ENCODE data around the gene KASH5.
"Not testable (repeated sequence)": the region's sequence is repeated elsewhere in the genome, so short reads cannot be mapped to it uniquely, and the experiment has no call there.

The KASH5 gene

DNA sequence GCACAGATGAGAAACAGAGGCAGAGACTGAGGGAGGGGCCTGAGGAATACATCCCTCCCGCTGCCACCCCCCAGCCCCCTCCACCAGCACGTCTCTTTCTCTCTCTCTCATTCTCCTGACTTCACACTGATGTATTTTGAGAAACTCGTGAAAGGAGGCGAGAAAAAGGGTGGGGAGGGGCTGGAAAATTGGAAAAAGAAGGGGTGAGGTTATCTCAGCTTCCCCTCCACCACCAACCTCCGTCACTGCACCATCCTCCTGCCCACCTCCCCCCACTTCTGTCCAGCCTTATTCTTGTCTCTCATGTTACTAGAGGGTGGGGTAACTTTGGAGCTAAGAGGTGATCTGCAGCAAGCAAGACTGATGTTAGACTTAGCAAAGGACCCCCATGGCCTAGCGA, 51.8 kb downstream of the KASH5 start:
- no peak for DNase-seq

DNA sequence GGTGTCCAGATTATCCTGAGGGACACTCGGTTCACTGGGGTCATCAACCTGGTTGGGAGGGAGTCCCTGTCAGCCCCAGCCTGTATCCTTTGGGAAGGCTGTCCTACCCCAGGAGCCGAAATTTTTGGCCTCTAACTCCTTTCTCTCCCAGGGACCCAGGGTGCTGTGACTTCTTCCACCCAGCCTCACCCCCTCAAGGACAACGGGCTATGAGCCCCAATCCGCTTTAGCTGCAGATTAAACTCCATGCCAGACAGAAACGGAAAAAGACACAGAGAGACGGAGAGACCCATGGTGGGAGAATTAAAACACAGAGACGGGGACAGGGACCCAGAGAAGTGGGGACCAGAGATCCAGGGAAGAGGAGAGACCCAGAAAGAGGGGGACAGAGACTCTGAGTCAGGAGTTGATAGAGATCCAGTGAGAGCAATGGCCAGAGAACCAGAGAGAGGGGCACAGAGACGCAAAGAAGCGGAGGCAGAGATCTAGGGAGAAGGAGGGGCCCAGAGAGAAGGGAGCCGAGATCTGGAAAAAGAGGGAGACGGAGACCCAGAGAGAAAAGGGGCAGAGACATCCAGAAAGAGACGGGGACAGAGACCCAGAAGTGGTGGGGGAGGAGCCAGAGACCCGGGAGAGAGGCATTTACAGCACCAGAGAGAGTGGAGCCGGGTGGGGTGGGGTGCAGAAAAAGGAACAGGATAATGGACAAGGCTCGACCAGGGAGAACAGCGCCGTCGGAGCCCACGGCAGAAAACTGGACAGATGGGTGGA, 52.6 kb downstream of the KASH5 start:
- no peak for DNase-seq

GRCh38 chr19:49441210-49441959, 53.3 kb downstream of the KASH5 start, which contains the start of gene SLC17A7:
SLC17A7 (minus strand) TSS chr19:49441527; CDS start chr19:49441379, 148 bp downstream.
- peak; percentile 51 for DNase-seq

DNA sequence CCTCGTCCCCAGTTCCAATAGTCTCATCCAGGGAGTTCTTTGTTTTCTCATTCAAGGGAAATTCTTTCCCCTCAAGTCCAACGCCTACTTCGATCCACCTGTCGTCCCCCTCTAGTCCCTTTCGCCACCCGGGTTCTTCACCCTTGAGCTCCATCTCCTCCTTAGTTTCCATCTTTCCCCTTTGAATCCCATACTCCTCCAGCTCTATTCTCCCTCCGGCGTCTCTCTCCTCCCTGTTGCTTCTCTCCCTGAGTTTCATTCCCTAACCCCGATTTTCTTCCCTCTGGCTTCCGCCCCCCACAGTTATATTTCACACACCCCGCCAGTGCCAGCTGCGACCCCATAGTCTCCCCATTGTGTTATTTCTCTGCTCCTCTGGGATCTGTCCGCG, 53.9 kb downstream of the KASH5 start:
- DNase-seq, result no peak

GRCh38 chr19:49442354-49442753, 54.3 kb downstream of the KASH5 start:
- no peak for DNase-seq

DNA sequence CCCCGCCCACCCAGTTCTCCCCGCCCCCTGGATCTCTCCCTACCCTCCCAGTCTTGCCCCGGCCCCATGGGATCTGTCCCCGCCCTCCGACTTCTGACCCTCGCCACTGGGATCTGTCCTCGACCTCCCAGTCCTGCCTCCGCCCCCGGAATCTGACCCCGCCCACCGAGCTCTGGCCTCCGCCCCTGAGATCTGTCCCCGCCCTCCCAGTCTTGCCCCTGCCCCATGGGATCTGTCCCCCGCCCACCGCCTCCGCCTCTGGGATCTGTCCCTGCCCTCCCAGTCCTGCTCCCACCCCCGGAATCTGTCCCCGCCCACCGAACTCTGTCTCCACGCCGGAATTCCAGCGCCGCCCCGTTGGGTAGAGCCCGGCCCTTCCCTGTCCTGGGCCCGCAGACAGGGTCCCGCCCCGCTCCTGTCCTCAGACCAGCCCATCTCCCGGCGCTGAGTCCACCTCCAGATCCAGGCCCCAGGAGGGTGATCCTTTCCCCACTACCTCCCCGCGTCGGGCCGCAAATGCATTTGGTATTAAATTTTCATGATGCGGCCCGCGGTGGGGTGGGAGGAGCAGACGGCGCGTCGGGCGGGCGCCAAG, 54.8 kb downstream of the KASH5 start:
- peak; percentile 56 for DNase-seq

DNA sequence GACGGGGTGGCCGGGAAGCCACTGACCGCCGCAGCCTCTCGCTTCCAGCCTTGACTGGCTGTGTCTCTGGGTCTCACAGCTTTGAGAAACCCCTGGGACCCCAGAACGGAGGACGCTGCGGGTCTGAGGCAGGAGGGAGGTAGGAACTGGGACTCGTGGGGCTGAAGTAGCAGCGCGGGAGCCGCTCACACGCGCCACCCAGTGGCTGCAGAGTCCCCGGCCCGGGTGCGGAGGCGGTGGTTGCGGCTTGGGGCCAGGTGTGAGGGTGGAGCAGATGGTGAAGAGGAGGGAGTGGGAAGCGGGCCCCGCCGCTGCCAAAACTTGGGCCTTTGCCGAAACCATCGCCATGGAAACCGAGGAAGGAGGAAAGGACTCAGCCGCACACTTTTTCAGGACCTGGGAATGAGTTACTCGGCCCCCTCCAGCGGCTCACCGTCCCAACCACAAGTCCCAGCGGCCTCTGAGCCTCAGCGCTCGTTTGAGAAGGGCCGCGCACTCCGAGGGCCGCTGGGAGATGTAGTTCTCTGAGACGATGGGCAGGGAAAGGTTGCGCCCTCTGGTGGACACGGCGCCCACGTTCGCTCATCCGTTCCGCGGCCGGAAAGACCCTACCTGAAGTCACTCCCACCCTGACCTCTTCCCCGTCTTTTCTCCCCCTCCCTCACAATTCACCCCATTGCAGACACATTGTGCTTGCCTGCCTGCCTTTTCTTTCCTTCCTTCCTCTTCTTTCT, 55.5 kb downstream of the KASH5 start:
- DNase-seq, result peak; percentile 94

GRCh38 chr19:49444100-49444700, 56.2 kb downstream of the KASH5 start:
- DNase-seq, result not testable (repeated sequence)

GRCh38 chr19:49445997-49446396, 57.9 kb downstream of the KASH5 start:
- DNase-seq, result no peak

DNA sequence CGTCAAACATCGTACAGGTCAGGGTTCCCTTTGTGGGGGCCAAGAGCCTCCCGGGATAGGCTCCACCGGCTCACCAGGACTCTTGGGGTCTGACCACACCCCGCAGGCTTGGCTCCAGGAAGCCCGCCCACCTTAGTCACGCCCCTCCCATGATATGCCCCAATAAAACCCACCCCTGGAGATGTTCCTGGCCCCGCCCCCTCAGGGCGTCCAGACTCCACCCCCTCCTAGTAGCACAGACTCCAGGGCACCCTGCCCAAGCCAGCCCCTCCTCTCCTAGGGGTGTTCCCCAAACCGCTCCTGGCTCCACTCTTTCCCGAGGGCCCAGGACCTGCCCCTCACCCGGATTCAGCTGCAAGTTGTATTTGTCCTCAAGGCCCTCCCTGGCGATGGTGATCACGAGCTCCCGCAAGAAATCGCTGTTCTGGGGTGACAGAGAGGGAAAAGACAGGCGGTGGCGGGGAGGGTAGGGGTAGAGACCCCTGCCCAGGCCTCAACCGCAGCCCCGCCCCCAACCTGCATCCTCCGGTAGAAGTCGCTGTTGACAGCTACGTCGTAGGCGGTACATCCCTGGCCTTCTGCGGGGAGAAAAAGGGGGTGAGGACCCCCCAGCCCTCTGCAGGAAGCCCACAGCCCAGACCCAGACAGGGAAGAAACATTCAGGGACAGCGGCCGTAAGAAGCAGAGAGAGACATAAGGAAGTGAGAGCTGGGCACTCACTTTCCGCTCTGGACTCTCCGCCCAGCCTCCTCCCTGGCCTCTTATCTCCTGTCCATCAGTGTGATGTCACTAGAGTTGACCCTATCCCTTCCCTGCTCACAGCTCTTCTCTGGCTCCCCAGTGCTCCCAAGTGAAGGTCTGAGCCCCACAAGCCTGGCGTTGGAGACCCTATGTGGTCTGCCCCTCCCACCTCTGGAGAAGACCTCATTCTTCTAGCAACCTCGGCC, 59.7 kb downstream of the KASH5 start:
- peak; percentile 29 for DNase-seq

DNA sequence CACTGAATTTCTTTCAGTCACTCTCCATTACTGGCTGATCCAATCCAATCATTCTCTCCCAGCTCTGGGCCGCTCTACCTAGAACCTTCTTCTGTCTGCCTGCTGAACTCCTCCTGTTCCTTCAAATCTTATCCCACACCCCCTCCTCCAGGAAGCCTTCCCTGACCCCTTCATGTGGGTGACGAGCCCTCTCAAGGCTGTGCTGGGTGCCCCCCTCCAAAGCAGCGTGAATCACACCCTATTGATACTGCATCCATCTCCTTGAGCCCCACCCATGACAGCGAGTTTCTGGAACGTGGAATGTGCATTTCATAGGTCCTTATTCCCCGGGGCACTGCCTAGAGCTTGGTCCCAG, 60.4 kb downstream of the KASH5 start:
- DNase-seq, result no peak

GRCh38 chr19:49450405-49450804, 62.4 kb downstream of the KASH5 start:
- DNase-seq, result no peak

DNA sequence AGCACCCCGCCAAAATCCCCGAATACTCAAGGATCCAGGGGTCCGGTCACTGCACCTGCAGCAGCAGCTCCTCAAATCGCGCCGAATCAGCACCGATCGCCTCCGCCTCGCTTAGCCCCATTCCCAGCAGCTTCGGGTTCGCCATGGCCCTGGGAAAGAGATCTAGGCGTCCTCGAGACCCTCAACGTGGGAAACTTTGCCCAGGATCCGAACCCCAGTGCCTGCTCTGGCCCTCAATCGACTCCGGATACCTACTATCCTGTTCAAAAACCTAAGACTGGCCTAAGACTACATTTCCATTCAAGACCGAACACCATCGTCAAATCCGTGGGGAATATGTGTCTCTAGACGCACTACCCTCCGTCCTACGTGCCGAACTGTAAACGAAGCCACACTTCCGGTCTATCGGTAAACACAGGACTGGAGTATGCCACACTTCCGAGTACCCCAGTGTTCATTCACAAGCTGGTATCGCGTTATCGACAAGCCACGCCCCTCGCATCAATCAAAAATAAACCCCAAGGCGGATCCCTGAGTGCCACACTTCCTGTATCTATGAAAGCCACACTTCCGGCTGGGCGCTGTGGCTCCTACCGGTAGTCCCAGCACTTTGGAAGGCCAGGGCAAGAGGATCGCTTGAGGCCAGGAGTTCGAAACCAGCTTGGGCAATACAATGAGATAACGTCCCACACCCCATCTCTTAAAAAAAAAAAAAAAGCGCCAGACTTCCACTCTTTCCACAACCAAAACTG, 63.6 kb downstream of the KASH5 start, which contains the start of gene PIH1D1:
PIH1D1 (minus strand) TSS at position 385 of the 752 bp plus-strand sequence; CDS start at position 145, 240 bp downstream.
- peak; percentile 90 for DNase-seq

DNA sequence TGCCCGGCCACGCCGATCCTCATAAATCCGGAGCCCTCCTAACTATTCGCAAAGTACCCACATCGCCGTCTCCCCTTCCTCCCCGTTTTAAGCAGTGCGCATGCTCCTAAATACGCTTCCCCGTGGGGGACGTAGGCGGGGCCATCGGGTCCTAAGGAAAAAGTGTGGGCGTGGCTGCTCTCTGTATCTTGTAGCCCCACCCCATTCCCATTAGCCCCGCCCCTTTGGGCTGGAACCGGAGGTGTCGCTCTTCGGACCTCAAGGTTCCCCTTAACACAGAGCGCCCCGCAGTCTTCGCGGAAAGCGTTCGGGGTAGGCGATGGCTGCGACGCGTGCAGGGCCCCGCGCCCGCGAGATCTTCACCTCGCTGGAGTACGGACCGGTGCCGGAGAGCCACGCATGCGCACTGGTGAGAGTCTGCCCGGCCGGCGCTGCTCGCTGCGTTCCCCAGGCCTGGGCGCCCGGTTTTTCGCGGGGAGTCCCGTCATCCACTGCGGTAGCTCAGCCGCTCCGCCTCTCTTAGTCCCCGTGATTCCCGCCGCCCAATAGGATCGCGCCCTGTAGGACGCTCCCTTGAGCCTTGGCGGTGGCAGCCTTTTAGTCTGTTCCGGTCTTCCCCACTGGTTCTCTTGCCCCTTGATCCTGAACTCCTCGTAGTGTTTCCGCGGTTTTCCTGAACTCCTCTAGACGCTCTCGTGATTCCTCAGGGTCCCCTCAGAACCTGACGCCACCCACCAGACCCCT, 65.1 kb downstream of the KASH5 start, which contains the start of gene ALDH16A1:
ALDH16A1 (plus strand) TSS at position 213 of the 744 bp plus-strand sequence; CDS start at position 320, 107 bp downstream.
- DNase-seq, result peak; percentile 97

GRCh38 chr19:49453757-49454240, 65.8 kb downstream of the KASH5 start:
- no peak for DNase-seq

- DNase-seq, result no peak
Measured at GRCh38 chr19:49455773-49456172, 67.7 kb downstream of the KASH5 start.

GRCh38 chr19:49456326-49456725, 68.3 kb downstream of the KASH5 start:
- DNase-seq, result no peak

GRCh38 chr19:49458567-49458903, 70.5 kb downstream of the KASH5 start:
- no peak for DNase-seq

DNA sequence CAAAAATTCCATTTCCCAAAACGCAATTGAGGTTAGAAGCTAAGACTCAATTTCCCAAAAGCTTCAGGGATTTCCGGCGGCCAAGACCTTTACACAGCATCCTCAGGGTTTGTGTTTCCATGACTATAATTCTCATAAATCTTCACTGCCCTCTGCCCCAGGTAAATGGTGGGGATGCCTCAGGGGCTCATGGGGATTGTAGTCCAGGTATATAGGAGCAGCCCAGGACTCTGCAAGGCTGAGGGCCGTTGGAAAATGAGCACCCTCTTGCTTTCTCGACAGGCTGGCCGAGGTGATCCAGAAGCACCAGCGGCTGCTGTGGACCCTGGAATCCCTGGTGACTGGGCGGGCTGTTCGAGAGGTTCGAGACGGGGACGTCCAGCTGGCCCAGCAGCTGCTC, 71.3 kb downstream of the KASH5 start:
- no peak for DNase-seq

DNA sequence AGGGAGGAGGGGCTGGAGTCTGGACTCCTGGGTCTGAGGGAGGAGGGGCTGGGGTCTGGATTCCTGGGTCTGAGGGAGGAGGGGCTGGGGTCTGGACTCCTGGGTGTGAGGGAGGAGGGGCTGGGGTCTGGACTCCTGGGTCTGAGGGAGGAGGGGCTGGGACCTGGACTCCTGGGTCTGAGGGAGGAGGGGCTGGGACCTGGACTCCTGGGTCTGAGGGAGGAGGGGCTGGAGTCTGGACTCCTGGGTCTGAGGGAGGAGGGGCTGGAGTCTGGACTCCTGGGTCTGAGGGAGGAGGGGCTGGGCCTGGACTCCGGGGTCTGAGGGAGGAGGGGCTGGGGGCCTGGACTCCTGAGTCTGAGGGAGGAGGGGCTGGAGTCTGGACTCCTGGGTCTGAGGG, 73.1 kb downstream of the KASH5 start:
- DNase-seq, result not testable (repeated sequence)

All from stimulated activated CD4-positive, alpha-beta T cell treated with anti-CD3 and anti-CD28 coated beads, Interleukin-4, amount 100 ng/mL, for 1 hour (primary cell).